GM12873 (cell line): ENCODE data around the gene DENND1A.

Experiments
- CTCF ChIP-seq: IDR thresholded peaks from 2 replicates; pipeline ENCODE4 v1.5.1; 2012; ENCODE audit warnings: low read depth, mild to moderate bottlenecking, moderate library complexity, low read length, control low read depth; ENCODE audit not compliant: insufficient read depth; ENCODE audit errors: missing control alignments

DENND1A gene

GRCh38 chr9:123589361-123590239 is 340.3 kb downstream of the DENND1A start:
- TF ChIP-seq CTCF, result no peak

DNA sequence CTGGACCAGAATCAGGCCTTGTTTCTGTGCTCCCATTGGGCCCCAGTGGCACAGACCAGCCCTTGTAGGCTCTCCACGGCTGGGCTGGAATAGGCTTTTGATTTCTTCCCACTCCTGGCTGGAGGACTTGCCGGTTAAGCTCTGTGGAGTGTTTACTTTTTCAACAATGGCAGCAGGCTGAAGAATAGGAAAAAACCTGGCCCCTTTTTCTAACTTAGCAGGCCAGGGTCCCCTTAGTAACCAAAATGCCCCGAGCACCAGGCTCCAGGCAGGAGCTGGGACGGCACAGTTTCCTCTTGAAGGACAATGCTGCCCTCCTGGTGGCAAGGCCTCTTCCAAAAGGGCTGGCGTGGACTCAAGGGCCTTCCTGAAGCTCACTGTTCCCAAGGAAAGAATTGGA is 343.7 kb downstream of the DENND1A start:
- TF ChIP-seq CTCF, result no peak

DNA sequence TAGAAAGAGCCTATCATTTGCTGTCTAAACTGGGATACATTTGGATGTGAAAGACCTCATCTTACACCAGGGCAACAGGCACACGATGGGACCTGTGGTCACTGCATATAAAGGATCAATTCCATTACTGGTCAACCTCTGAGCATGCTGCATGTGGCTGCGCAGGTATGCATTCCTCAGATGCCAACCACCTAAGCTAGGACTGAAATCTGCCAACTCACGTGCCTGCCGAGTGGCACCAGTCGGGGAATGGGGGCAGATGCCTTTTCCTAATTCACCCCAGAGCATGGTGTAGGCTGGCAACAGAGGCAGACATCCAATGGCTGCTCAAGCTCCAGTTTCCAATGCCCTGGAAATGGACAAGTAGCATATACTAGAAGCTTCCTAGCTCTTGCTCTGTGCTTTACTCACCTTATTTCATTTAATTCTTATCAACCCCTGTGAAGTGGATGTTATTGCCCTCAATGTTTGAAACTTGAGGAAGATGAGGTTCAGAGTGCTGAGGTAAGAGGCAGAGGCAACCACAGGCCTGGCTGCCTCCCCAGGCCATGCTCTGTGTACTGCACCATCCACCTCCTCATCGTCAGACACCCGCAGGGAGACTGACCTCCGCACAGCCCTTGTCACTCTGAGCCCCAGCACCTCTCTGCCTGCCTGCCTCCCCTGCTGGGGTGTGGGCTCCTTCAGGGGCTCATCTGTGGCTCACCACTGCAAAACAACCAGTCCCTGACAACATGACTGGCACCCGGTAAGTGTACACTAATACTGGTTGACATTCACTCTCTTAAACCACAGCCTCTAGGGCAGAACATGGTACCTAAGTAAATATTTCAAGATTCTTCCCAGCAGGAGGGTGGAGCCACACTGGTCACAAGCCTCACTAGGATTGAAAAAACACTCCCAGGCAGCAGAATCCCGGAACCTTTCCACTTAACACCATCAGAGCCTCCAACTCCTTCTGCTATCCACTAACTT is 345.4 kb downstream of the DENND1A start:
- TF ChIP-seq CTCF, result no peak

GRCh38 chr9:123583646-123584045 is 346.3 kb downstream of the DENND1A start:
- TF ChIP-seq CTCF, result no peak

DNA sequence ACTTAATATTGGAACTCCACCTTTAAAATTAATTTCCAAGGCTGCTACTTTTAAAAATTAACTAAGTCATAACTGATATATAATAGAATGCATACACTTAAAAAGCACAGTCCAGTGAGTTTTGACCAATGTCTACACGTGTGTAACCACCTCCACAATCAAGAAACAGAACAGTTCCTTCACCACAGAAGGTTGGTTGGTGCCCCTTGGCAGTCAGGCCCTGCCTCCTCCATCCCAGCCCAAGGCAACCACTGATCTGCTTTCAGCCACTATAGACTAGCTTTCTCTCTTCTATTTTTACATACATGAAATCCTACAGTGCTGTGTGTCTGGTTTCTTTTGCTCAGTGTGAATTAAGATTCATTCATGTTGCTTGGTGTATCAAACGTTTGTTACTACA is 358.7 kb downstream of the DENND1A start:
- no peak for TF ChIP-seq CTCF

- TF ChIP-seq CTCF, result no peak
Observed at GRCh38 chr9:123568691-123569688, 360.9 kb downstream of the DENND1A start.
